ENCODE data around the gene ABCA12. TPM values are rescaled to one million over a fixed set of nuclear protein-coding genes. Genes with fewer than 3 reads are reported as not detected.
"Not testable (repeated sequence)": the region's sequence is repeated elsewhere in the genome, so short reads cannot be mapped to it uniquely, and the experiment has no call there.

Gene ABCA12
- total RNA-seq, 1 donor from 2014 or later, result 0.08 TPM

GRCh38 chr2:215171151-215171550 is 32.7 kb upstream of the ABCA12 start:
- H3K4me3 Mint-ChIP-seq (ENCODE audit: unreplicated experiment), result no peak overlapping the region
- no peak for TF ChIP-seq CTCF (IDR thresholded peaks at IDR 0.05)
- H3K9me3 Mint-ChIP-seq (ENCODE audit: unreplicated experiment), result peaks cover 4% of the 10 kb centered on the region
- H3K27me3 Mint-ChIP-seq (ENCODE audit: unreplicated experiment), result peaks cover 15% of the 10 kb centered on the region
- H3K27ac Mint-ChIP-seq (ENCODE audit: unreplicated experiment), result no peak overlapping the region
- no peak for DNase-seq (ENCODE audit: extremely low spot score, unreplicated experiment)
- H3K4me1 Mint-ChIP-seq (ENCODE audit: unreplicated experiment), result peaks cover 6% of the 10 kb centered on the region
- no peaks in the 10 kb centered on the region for H3K36me3 Mint-ChIP-seq (ENCODE audit: unreplicated experiment)

- DNase-seq (ENCODE audit: extremely low spot score, unreplicated experiment); H3K27ac Mint-ChIP-seq (ENCODE audit: unreplicated experiment); H3K4me1 Mint-ChIP-seq (ENCODE audit: unreplicated experiment); H3K4me3 Mint-ChIP-seq (ENCODE audit: unreplicated experiment); H3K36me3 Mint-ChIP-seq (ENCODE audit: unreplicated experiment): not testable (repeated sequence)
- peaks cover 27% of the 10 kb centered on the region for H3K27me3 Mint-ChIP-seq (ENCODE audit: unreplicated experiment)
- H3K9me3 Mint-ChIP-seq (ENCODE audit: unreplicated experiment), result peaks cover 17% of the 10 kb centered on the region
Measured at GRCh38 chr2:215166505-215166904, 28.1 kb upstream of the ABCA12 start.

GRCh38 chr2:215163319-215163718 is 24.9 kb upstream of the ABCA12 start:
- not testable (repeated sequence) for H3K4me3 Mint-ChIP-seq (ENCODE audit: unreplicated experiment); DNase-seq (ENCODE audit: extremely low spot score, unreplicated experiment); H3K4me1 Mint-ChIP-seq (ENCODE audit: unreplicated experiment); H3K27ac Mint-ChIP-seq (ENCODE audit: unreplicated experiment); H3K36me3 Mint-ChIP-seq (ENCODE audit: unreplicated experiment)
- H3K27me3 Mint-ChIP-seq (ENCODE audit: unreplicated experiment), result peaks cover 23% of the 10 kb centered on the region
- H3K9me3 Mint-ChIP-seq (ENCODE audit: unreplicated experiment), result peaks cover 17% of the 10 kb centered on the region

GRCh38 chr2:215161301-215161829 is 22.9 kb upstream of the ABCA12 start:
- Mint-ChIP-seq H3K27ac (ENCODE audit: unreplicated experiment) (no peak overlapping the region), H3K27me3 (ENCODE audit: unreplicated experiment) (peaks cover 23% of the 10 kb centered on the region), H3K36me3 (ENCODE audit: unreplicated experiment) (no peaks in the 10 kb centered on the region)

GRCh38 chr2:215160081-215160480 is 21.7 kb upstream of the ABCA12 start:
- H3K27me3 Mint-ChIP-seq (ENCODE audit: unreplicated experiment), result peaks cover 15% of the 10 kb centered on the region
- no peaks in the 10 kb centered on the region for H3K36me3 Mint-ChIP-seq (ENCODE audit: unreplicated experiment)
- no peak overlapping the region for H3K4me3 Mint-ChIP-seq (ENCODE audit: unreplicated experiment)
- H3K4me1 Mint-ChIP-seq (ENCODE audit: unreplicated experiment), result peaks cover 1% of the 10 kb centered on the region
- no peak for DNase-seq (ENCODE audit: extremely low spot score, unreplicated experiment)
- no peak for TF ChIP-seq CTCF (IDR thresholded peaks at IDR 0.05)
- no peak overlapping the region for H3K27ac Mint-ChIP-seq (ENCODE audit: unreplicated experiment)
- peaks cover 10% of the 10 kb centered on the region for H3K9me3 Mint-ChIP-seq (ENCODE audit: unreplicated experiment)

More at GRCh38 chr2:215161301-215161829, 22.9 kb upstream of the ABCA12 start:
- no peak for TF ChIP-seq CTCF (IDR thresholded peaks at IDR 0.05)
- H3K4me3 Mint-ChIP-seq (ENCODE audit: unreplicated experiment), result no peak overlapping the region
- peaks cover 1% of the 10 kb centered on the region for H3K4me1 Mint-ChIP-seq (ENCODE audit: unreplicated experiment)
- DNase-seq (ENCODE audit: extremely low spot score, unreplicated experiment), result no peak
- peaks cover 14% of the 10 kb centered on the region for H3K9me3 Mint-ChIP-seq (ENCODE audit: unreplicated experiment)

- Mint-ChIP-seq H3K27me3 (ENCODE audit: unreplicated experiment) (peaks cover 27% of the 10 kb centered on the region), H3K4me3 (ENCODE audit: unreplicated experiment) (no peak overlapping the region), H3K27ac (ENCODE audit: unreplicated experiment) (no peak overlapping the region), H3K36me3 (ENCODE audit: unreplicated experiment) (no peaks in the 10 kb centered on the region), H3K9me3 (ENCODE audit: unreplicated experiment) (no peaks in the 10 kb centered on the region), H3K4me1 (ENCODE audit: unreplicated experiment) (no peaks in the 10 kb centered on the region)
- no peak for DNase-seq (ENCODE audit: extremely low spot score, unreplicated experiment)
- TF ChIP-seq CTCF (IDR thresholded peaks at IDR 0.05), result no peak
Measured at GRCh38 chr2:215156453-215156852, 18.0 kb upstream of the ABCA12 start.
